Ascending aorta (tissue), 2 donors: ENCODE data around the gene FUZ. TPM values are rescaled to one million over a fixed set of nuclear protein-coding genes. Genes with fewer than 3 reads are reported as not detected.
A peak's percentile ranks its signal among the peaks of the same experiment; 100 is the strongest.

Source experiments
- DNase-seq, 2 donors: peaks; one replicate each; pipeline ENCODE4 v3.0.0-alpha.2; 2019; ENCODE audit warnings: low spot score in 2 of 2
- H3K27ac ChIP-seq, 2 donors: fragments of 200-600 bp; sonication (generic); one replicate each; pipeline ENCODE4 v1.5.1; 2016 to 2017; ENCODE audit warnings: mild to moderate bottlenecking in 1 of 2
- H3K27me3 ChIP-seq: fragments of 200-600 bp; sonication (generic); one replicate; pipeline ENCODE4 v1.5.1; 2017
- H3K36me3 ChIP-seq, 2 donors: fragments of 200-600 bp; sonication (generic); one replicate each; pipeline ENCODE4 v1.5.1; 2016
- H3K4me1 ChIP-seq, 2 donors: fragments of 200-600 bp; sonication (generic); one replicate each; pipeline ENCODE4 v1.5.1; 2016 to 2017; ENCODE audit warnings: mild to moderate bottlenecking in 1 of 2
- H3K4me3 ChIP-seq, 2 donors: fragments of 200-600 bp; sonication (generic); one replicate each; pipeline ENCODE4 v1.5.1; 2016 to 2017; ENCODE audit warnings: mild to moderate bottlenecking in 1 of 2
- H3K9me3 ChIP-seq, 2 donors: fragments of 200-600 bp; sonication (generic); one replicate each; pipeline ENCODE4 v1.5.1; 2016
- intact Hi-C: fragments of 100-400 bp; cut with DNase I; formaldehyde crosslinking; loops from one replicate; pipeline ENCODE4 v1.15.1; 2023
- total RNA-seq: library from RNA; depleted of rRNA; stranded (reverse); fragments of >200 nt; gene quantifications from one replicate; pipeline ENCODE4 v1.1.0, GENCODE V29; 2016
- TF ChIP-seq, protein P1 (sequence below), 3 experiments: fragments of 200-600 bp in 2 of 3; fragments of 450-650 bp in 1 of 3; sonication (generic) in 2 of 3; IDR thresholded peaks; one replicate each; pipeline ENCODE4 v1.5.1; 2016 to 2019; ENCODE audit warnings: antibody characterized with exemption in 3 of 3, mild to moderate bottlenecking in 1 of 3, moderate library complexity in 1 of 3

Gene FUZ
- total RNA-seq, 1 donor from 2014 or later, result 22.1 TPM

DNA sequence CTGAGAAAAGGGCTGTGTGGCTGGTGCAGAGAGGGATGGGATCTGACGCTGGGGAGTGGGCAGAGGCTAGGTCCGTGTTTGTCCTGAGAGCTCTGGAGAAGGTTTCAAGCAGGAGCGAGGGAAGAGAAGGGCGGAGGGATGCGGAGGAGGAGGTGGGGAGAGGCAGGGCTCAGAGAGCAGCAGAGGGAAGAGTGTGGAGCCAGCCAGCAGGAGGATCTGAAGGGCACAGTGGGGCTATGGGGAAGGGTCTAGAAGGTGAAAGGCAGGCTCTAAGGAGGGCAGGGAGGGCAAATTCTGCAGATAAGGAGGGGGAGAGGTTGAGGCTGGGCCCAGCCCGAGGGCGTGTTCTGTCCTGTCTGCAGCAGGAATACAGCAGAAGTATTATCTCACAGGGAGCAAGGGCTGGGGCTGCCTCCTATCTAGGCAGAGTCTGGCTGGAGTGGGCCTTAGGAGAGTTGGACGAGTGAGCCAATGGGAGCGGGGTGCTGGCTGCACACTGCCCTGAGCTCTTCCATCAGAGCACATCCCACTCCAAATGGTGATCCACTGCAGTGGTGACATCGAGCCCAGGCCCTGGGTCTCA is 40.2 kb downstream of the FUZ start:
- Histone ChIP-seq H3K9me3 (no peaks in the 10 kb centered on the region), H3K4me3 (no peak overlapping the region), H3K36me3 (peaks cover 0 to 9% of the 10 kb centered on the region in 2 donors), H3K27me3 (no peaks in the 10 kb centered on the region), H3K27ac (no peak overlapping the region), H3K4me1 (peaks cover 6 to 9% of the 10 kb centered on the region in 2 donors)
- no peak for DNase-seq
- intact Hi-C loops, result no loop called here
- TF ChIP-seq, protein P1, sequence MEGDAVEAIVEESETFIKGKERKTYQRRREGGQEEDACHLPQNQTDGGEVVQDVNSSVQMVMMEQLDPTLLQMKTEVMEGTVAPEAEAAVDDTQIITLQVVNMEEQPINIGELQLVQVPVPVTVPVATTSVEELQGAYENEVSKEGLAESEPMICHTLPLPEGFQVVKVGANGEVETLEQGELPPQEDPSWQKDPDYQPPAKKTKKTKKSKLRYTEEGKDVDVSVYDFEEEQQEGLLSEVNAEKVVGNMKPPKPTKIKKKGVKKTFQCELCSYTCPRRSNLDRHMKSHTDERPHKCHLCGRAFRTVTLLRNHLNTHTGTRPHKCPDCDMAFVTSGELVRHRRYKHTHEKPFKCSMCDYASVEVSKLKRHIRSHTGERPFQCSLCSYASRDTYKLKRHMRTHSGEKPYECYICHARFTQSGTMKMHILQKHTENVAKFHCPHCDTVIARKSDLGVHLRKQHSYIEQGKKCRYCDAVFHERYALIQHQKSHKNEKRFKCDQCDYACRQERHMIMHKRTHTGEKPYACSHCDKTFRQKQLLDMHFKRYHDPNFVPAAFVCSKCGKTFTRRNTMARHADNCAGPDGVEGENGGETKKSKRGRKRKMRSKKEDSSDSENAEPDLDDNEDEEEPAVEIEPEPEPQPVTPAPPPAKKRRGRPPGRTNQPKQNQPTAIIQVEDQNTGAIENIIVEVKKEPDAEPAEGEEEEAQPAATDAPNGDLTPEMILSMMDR (IDR thresholded peaks at IDR 0.05), result no peak

DNA sequence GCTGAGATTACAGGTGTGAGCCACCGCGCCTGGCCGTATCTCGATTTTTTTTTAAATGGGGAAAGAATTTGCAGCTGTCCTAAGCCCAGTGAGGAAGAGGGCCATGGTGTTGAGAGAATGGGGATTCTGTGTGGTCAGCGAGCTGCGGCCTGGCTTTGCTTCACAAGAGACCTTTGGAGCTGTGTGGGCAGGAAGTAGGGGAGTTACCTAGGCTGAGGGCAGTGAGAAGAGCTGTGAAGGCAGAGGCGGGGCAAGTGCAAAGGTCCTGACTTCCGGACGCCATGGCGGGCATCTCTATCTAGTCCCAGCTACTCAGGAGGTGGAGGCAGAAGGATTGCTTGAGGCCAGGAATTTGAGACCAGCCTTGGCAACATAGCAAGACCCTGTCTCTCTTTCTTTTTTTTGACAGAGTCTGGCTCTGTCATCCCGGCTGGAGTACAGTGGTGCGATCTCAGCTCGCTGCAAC is 41.4 kb downstream of the FUZ start:
- Histone ChIP-seq H3K4me3 (no peak overlapping the region), H3K36me3 (peaks cover 0 to 9% of the 10 kb centered on the region in 2 donors), H3K9me3 (no peaks in the 10 kb centered on the region), H3K27me3 (no peaks in the 10 kb centered on the region), H3K4me1 (peaks cover 10 to 13% of the 10 kb centered on the region in 2 donors), H3K27ac (no peak overlapping the region)
- no peak for DNase-seq
- intact Hi-C loops, result no loop called here
- TF ChIP-seq, protein P1 (IDR thresholded peaks at IDR 0.05), result no peak

DNA sequence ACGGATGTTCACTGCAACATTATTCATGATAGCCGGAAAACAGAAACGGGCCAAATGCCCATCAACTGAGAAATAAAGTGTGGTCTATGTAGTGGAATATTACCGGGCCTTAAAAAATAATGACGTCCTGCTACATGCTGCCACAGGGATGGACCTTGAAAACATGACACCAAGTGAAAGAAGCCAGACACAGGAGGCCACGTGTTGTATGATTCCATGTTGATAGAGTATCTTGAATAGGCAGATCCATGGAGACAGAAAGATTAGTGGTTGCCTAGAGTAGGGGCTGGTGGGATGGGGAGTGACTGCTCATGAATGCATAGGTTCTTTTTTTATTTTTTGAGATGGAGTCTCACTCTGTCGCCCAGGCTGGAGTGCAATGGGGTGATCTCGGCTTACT is 42.6 kb downstream of the FUZ start:
- DNase-seq, result no peak
- no peaks in the 10 kb centered on the region for H3K9me3 ChIP-seq
- intact Hi-C loops, result no loop called here

DNA sequence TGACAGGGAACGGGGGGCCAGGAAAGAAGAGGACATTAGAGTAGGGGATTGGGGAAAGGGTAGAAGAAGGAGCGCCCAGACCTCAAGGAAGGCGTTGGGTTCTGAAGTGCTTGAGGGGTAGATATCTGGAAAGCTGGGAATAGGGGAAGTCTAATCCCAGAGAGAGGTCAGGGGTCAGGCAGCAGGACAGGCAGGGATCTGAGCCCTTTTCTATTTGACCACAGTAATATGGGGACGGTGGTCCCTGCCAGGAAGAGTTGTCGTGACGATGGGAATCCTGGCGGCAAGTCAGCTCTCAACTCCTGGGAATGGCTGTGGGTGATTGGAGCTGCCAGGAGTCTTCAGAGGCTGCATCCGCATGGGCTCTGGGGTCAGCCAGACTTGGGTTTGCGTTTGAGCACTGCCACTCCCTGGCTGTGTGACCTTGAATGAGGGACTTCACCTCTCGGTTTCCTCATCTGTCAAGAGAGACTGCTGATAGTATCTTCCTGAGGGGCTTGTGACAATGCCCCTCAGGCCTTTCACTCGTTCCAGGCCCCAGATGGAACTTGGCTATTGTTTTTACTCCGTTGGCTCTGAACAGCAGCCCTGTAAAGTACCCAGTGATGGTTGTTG is 45.0 kb downstream of the FUZ start:
- peaks cover 0 to 3% of the 10 kb centered on the region in 2 donors for H3K36me3 ChIP-seq

More for the DNA sequence above, 42.6 kb downstream of the FUZ start:
- TF ChIP-seq, protein P1 (IDR thresholded peaks at IDR 0.05), result no peak
- Histone ChIP-seq H3K27me3 (no peaks in the 10 kb centered on the region), H3K36me3 (peaks cover 0 to 3% of the 10 kb centered on the region in 2 donors), H3K4me1 (peaks cover 10 to 16% of the 10 kb centered on the region in 2 donors), H3K27ac (no peak overlapping the region), H3K4me3 (no peak overlapping the region)

DNA sequence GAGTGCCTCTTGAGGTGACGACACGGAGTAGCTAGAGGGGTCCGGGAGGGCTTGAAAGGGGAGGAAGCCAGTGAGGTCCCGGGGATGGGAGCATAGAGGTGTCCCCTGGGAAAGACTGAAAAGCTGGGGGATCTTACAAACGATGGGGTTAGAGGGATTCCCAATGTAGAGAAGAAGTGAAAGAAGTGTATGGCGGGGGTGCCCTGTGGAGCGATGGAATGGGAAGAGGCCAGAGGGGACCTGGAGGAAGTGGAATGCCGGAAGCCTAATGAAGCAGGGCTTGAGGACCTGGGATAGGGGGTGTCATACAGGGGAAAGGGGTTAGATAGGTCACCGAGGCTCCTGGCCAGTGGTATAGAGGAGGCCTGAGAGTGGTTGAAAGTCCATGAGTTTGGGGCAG is 45.7 kb downstream of the FUZ start:
- H3K9me3 ChIP-seq, result no peaks in the 10 kb centered on the region
- TF ChIP-seq, protein P1 (IDR thresholded peaks at IDR 0.05), result no peak
- H3K36me3 ChIP-seq, result peaks cover 0 to 3% of the 10 kb centered on the region in 2 donors
- DNase-seq, result no peak
- H3K27ac ChIP-seq, result peak overlapping the region; percentile 79 to 81
- intact Hi-C loops, result loop anchor here (5.0 kb wide), 1 partner anchor 175 kb away; the partner anchor contains the start of gene PRR12
- H3K4me3 ChIP-seq, result peak overlapping the region; percentile 73 to 82
- peaks cover 10 to 16% of the 10 kb centered on the region in 2 donors for H3K4me1 ChIP-seq
- H3K27me3 ChIP-seq, result no peaks in the 10 kb centered on the region

More for the DNA sequence above, 45.0 kb downstream of the FUZ start:
- intact Hi-C loops, result loop anchor here (5.0 kb wide), 1 partner anchor 176 kb away; the partner anchor contains the start of gene PRR12
- H3K9me3 ChIP-seq, result no peaks in the 10 kb centered on the region
- no peaks in the 10 kb centered on the region for H3K27me3 ChIP-seq
- peaks cover 10 to 16% of the 10 kb centered on the region in 2 donors for H3K4me1 ChIP-seq
- DNase-seq, result no peak
- TF ChIP-seq, protein P1 (IDR thresholded peaks at IDR 0.05), result no peak
- peak overlapping the region in 1 of 2 donors; percentile 79 for H3K27ac ChIP-seq
- H3K4me3 ChIP-seq, result peak overlapping the region; percentile 73 to 82
